HepG2 (cell line): ENCODE results near the gene DHRS4L2. TPM values are rescaled to one million over a fixed set of nuclear protein-coding genes. Genes with fewer than 3 reads are reported as not detected.
A peak's percentile ranks its signal among the peaks of the same experiment; 100 is the strongest.
"Not testable (repeated sequence)": the region's sequence is repeated elsewhere in the genome, so short reads cannot be mapped to it uniquely, and the experiment has no call there.

Experiments used
- GATAD1 ChIP-seq: IDR thresholded peaks from 2 replicates; pipeline ENCODE4 v1.6.1; 2016; ENCODE audit warnings: missing genetic modification reagents, missing compliant biosample characterization
- IRF9 ChIP-seq: sonication (generic); formaldehyde crosslinking; IDR thresholded peaks from 2 replicates; pipeline ENCODE4 v1.8.0; 2022; ENCODE audit warnings: missing genetic modification reagents, mild to moderate bottlenecking, borderline replicate concordance
- MED1 ChIP-seq: sonication (generic); formaldehyde crosslinking; IDR thresholded peaks from 2 replicates; pipeline ENCODE4 v1.4.0; 2020; ENCODE audit warnings: missing genetic modification reagents
- MTERF4 ChIP-seq: sonication (generic); formaldehyde crosslinking; IDR thresholded peaks from 2 replicates; pipeline ENCODE4 v1.8.0; 2023; ENCODE audit warnings: mild to moderate bottlenecking, missing genetic modification reagents
- TFDP1 ChIP-seq: IDR thresholded peaks from 2 replicates; pipeline ENCODE4 v1.6.1; 2016; ENCODE audit warnings: missing compliant biosample characterization, missing genetic modification reagents, borderline replicate concordance
- USF2 ChIP-seq, 2 experiments: sonication (generic) in 1 of 2; formaldehyde crosslinking in 1 of 2; IDR thresholded peaks; 2 replicates each; pipeline versions ENCODE4 v1.5.1 to v1.6.1; 2011 to 2020; ENCODE audit warnings: borderline replicate concordance in 1 of 2, low read depth in 1 of 2, low read length in 1 of 2, mild to moderate bottlenecking in 1 of 2, missing genetic modification reagents in 1 of 2, moderate library complexity in 1 of 2
- YY1 ChIP-seq: IDR thresholded peaks from 2 replicates; pipeline ENCODE4 v1.6.1; 2011; ENCODE audit warnings: low read length, low read depth, moderate library complexity, mild to moderate bottlenecking; ENCODE audit not compliant: insufficient read depth, insufficient replicate concordance
- ZKSCAN8 ChIP-seq: IDR thresholded peaks from 2 replicates; pipeline ENCODE4 v1.6.1; 2016; ENCODE audit warnings: borderline replicate concordance, missing genetic modification reagents, missing compliant biosample characterization
- ZNF547 ChIP-seq: sonication (generic); formaldehyde crosslinking; IDR thresholded peaks from 2 replicates; pipeline ENCODE4 v1.5.1; 2020; ENCODE audit warnings: mild to moderate bottlenecking, missing genetic modification reagents
- ZNF605 ChIP-seq: sonication (generic); formaldehyde crosslinking; IDR thresholded peaks from 2 replicates; pipeline ENCODE4 v1.8.0; 2022; ENCODE audit warnings: mild to moderate bottlenecking, missing genetic modification reagents
- ZNF629 ChIP-seq: sonication (generic); formaldehyde crosslinking; conservative IDR thresholded peaks from 2 replicates; pipeline ENCODE4 v1.5.0; 2020; ENCODE audit warnings: missing genetic modification reagents
- ZNF687 ChIP-seq: sonication (generic); formaldehyde crosslinking; IDR thresholded peaks from 2 replicates; pipeline ENCODE4 v1.5.1; 2020; ENCODE audit warnings: mild to moderate bottlenecking, missing genetic modification reagents, moderate library complexity
- polyA plus RNA-seq, 8 experiments: library from polyadenylated mRNA; depleted of rRNA in 3 of 8; stranded (reverse) in 7 of 8; unstranded in 1 of 8; fragments of >200 nt; fragmentation: Illumina TruSeq in 4 of 8; extraction: Trizol in 4 of 8; gene quantifications; 2 replicates each; pipeline versions ENCODE4 v1.2.1 to v1.2.3, GENCODE V29; 2011 to 2016; ENCODE audit warnings: low read depth in 4 of 8, missing spikeins in 1 of 8, mixed read lengths in 1 of 8; ENCODE audit not compliant: insufficient read depth in 1 of 8
- total RNA-seq, 5 experiments: library from RNA; depleted of rRNA; stranded (reverse); fragments of >200 nt; fragmentation: Illumina TruSeq; extraction: Trizol; gene quantifications; 2 replicates each; pipeline ENCODE4 v1.2.3, GENCODE V29; 2016; ENCODE audit warnings: low read depth in 1 of 5
- TF ChIP-seq, protein P1 (sequence below): sonication (generic); formaldehyde crosslinking; IDR thresholded peaks from 2 replicates; pipeline ENCODE4 v1.4.0; 2020; ENCODE audit warnings: missing genetic modification reagents, low read depth, mild to moderate bottlenecking, borderline replicate concordance

Gene DHRS4L2
- total and polyA plus RNA-seq, 2 of the 13 experiments (the other 11 are each of a cell fraction or from before 2014, with no cell fraction given), result 24.7 to 38.2 TPM

DNA sequence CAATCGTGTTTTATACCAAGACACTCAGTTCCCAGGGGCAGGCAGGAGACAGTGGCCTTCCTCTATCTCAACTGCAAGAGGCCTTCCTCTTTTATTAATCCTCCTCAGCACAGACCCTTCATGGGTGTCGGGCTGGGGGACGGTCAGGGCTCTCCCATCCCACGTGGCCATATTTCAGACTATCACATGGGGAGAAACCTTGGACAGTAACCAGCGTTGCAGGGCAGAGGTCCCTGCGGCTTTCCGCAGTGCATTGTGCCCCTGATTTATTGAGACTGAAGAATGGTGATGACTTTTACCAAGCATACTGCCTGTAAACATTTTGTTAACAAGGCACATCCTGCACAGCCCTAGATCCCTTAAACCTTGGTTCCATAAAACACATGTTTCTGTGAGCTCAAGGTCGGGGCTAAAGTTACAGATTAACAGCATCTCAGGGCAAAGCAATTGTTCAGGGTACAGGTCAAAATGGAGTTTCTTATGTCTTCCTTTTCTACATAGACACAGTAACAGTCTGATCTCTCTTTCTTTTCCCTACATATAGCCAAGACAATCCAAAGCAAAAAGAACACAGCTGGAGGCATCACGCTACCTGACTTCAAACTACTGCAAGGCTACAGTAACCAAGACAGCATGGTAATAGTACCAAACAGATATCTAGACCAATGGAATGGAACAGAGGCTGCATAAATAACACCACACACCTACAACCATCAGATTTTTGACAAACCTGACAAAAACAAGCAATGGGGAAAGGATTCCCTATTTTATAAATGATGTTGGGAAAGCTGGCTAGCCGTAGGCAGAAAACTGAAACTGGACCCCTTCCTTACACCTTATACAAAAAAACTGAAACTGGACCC, 6.5 kb upstream of the DHRS4L2 start (continued):
- peak; percentile 89 for TF ChIP-seq MED1
- peak; percentile 40; the same call in 1 of the 2 replicates for TF ChIP-seq ZNF629 (CRISPR knock-in tag)
- 0 out of 2 replicates have a peak, but pooled peaks have one; percentile 28 for TF ChIP-seq GATAD1 (CRISPR knock-in tag)
- TF ChIP-seq ZNF687 (CRISPR knock-in tag), result peak; percentile 82
- TF ChIP-seq ZKSCAN8, result peak; percentile 80; the same call in 1 of the 2 replicates
- peak; percentile 11 for TF ChIP-seq YY1
- TF ChIP-seq TFDP1, result peak; percentile 41; the same call in 1 of the 2 replicates
- TF ChIP-seq ZNF605 (CRISPR knock-in tag), result peak; percentile 62; the same call in 1 of the 2 replicates
- TF ChIP-seq MTERF4, result peak; percentile 66; the same call in 1 of the 2 replicates
- 0 out of 2 replicates have a peak, but pooled peaks have one; percentile 30 for TF ChIP-seq USF2 (IDR thresholded peaks at IDR 0.05; ENCODE audit: low read depth, low read length)
- not testable (repeated sequence) for TF ChIP-seq USF2 (CRISPR knock-in tag; IDR thresholded peaks at IDR 0.05; ENCODE audit: borderline replicate concordance)
- TF ChIP-seq, protein P1, sequence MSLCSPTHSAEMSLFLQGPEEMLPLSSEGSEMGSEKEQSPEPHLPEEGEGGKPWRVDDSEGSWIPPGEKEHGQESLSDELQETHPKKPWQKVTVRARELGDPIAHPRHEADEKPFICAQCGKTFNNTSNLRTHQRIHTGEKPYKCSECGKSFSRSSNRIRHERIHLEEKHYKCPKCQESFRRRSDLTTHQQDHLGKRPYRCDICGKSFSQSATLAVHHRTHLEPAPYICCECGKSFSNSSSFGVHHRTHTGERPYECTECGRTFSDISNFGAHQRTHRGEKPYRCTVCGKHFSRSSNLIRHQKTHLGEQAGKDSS, result peak; percentile 81; the same call in 1 of the 2 replicates
- 0 out of 2 replicates have a peak, but pooled peaks have one; percentile 22 for TF ChIP-seq ZNF547 (CRISPR knock-in tag)
- TF ChIP-seq IRF9 (CRISPR knock-in tag), result peak; percentile 75
